HepG2 (cell line): ENCODE measurements around the gene FHIT. TPM values are rescaled to one million over a fixed set of nuclear protein-coding genes. Genes with fewer than 3 reads are reported as not detected.

ENCODE experiments used
- ATAC-seq: fragments of 200-7000 bp; cut with Tn5 transposase; 3 replicates; pipeline ENCODE4 v1.9.1; 2020; ENCODE audit warnings: mild to moderate bottlenecking, moderate library complexity
- BruUV-seq: library from RNA; stranded (reverse); fragments of 400-500 nt; replicated peaks from 2 replicates; lab custom pipeline; 2021; lab: Mats Ljungman, UMichigan
- CTCF ChIA-PET: fragments of 300-600 bp; formaldehyde crosslinking; extraction: SDS; loops from one replicate; lab custom pipeline; 2021; ENCODE audit warnings: low total read pairs, inconsistent platforms, low intra/inter-chr PET ratio; lab: Yijun Ruan, JAX
- POLR2A ChIA-PET: fragments of 350-600 bp; sonication (Branson Sonifier 250); formaldehyde crosslinking; loops from one replicate; lab custom pipeline; 2020; ENCODE audit warnings: antibody characterized with exemption, inconsistent platforms; lab: Yijun Ruan, JAX
- DNase-seq: peaks from one replicate; pipeline ENCODE4 v3.0.0-alpha.2; 2015; ENCODE audit warnings: low spot score
- FAIRE-seq: peaks from 3 replicates; lab custom pipeline; 2011; peaks lifted over from hg19 to GRCh38; lab: Jason Lieb, UNC
- H2AFZ ChIP-seq: one replicate; pipeline ENCODE4 v1.6.1; 2011; ENCODE audit warnings: low read length, inconsistent platforms
- H3K27ac ChIP-seq: fragments of 300-600 bp; 3 replicates; pipeline ENCODE4 v1.8.0; 2011; ENCODE audit warnings: mixed run types, mild to moderate bottlenecking, mixed read lengths, low read length, inconsistent platforms; ENCODE audit not compliant: insufficient read depth; ENCODE audit errors: extremely low read length
- H3K27me3 ChIP-seq, 2 experiments: fragments of 200-600 bp in 1 of 2; 2 replicates in 1 of 2; 3 replicates in 1 of 2; pipeline versions ENCODE4 v1.6.0 to v1.8.0; 2011; ENCODE audit warnings: low read length in 2 of 2, mild to moderate bottlenecking in 2 of 2, moderate library complexity in 2 of 2, inconsistent platforms in 1 of 2; ENCODE audit not compliant: insufficient read depth in 2 of 2, control insufficient read depth in 1 of 2
- H3K36me3 ChIP-seq, 2 experiments: fragments of 200-600 bp in 1 of 2; replicated peaks in 1 of 2; 2 replicates in 1 of 2; 3 replicates in 1 of 2; pipeline versions ENCODE4 v1.5.1 to v1.8.0; 2011; ENCODE audit warnings: low read length in 2 of 2, inconsistent platforms in 1 of 2; ENCODE audit not compliant: insufficient read depth in 2 of 2, control insufficient read depth in 1 of 2
- H3K4me1 ChIP-seq: 2 replicates; pipeline ENCODE4 v1.5.1; 2012; ENCODE audit warnings: low read length, inconsistent platforms; ENCODE audit not compliant: insufficient read depth
- H3K4me2 ChIP-seq: 2 replicates; pipeline ENCODE4 v1.6.0; 2011; ENCODE audit warnings: low read depth, low read length, inconsistent platforms
- H3K4me3 ChIP-seq, 3 experiments: fragments of 200-600 bp in 1 of 3; sonication (generic), shearing (Covaris generic) in 1 of 3; replicated peaks in 1 of 3; 2 replicates each; pipeline ENCODE4 v1.5.1; 2011 to 2016; ENCODE audit warnings: low read length in 3 of 3, inconsistent platforms in 2 of 3, low read depth in 2 of 3, mild to moderate bottlenecking in 2 of 3, control low read depth in 1 of 3, mixed read lengths in 1 of 3; ENCODE audit not compliant: insufficient read depth in 1 of 3
- H3K79me2 ChIP-seq: one replicate; pipeline ENCODE4 v1.6.1; 2011; ENCODE audit warnings: low read length, inconsistent platforms; ENCODE audit not compliant: insufficient read depth
- H3K9ac ChIP-seq: 2 replicates; pipeline ENCODE4 v1.6.0; 2011; ENCODE audit warnings: mild to moderate bottlenecking, low read depth, low read length, inconsistent platforms; ENCODE audit not compliant: insufficient read depth
- H3K9me3 ChIP-seq: 2 replicates; pipeline ENCODE4 v1.5.1; 2012; ENCODE audit warnings: mild to moderate bottlenecking, low read length
- H4K20me1 ChIP-seq: 2 replicates; pipeline ENCODE4 v1.6.0; 2011; ENCODE audit warnings: inconsistent platforms, mild to moderate bottlenecking, low read length, moderate library complexity; ENCODE audit not compliant: insufficient read depth
- MED13 ChIP-seq: sonication (generic); formaldehyde crosslinking; IDR thresholded peaks from 2 replicates; pipeline ENCODE4 v1.5.0; 2020; ENCODE audit warnings: missing genetic modification reagents
- SAFB2 ChIP-seq: sonication (generic); formaldehyde crosslinking; IDR thresholded peaks from 2 replicates; pipeline ENCODE4 v1.5.1; 2020; ENCODE audit warnings: missing genetic modification reagents, low read depth, mild to moderate bottlenecking, borderline replicate concordance
- STAG1 ChIP-seq: sonication (generic); formaldehyde crosslinking; IDR thresholded peaks from 2 replicates; pipeline ENCODE4 v1.4.0; 2020; ENCODE audit warnings: missing genetic modification reagents
- WGBS: methylation state at CpG from one replicate; pipeline ENCODE4 v1.1.6; 2017; ENCODE audit warnings: low lambda C conversion rate; 5-methylcytosine and 5-hydroxymethylcytosine counted together
- in situ Hi-C: cut with HindIII; loops from 2 replicates; pipeline ENCODE4 v1.10.0; 2017; ENCODE audit warnings: low pct_unique_long_range_greater_than_20kb; ENCODE audit not compliant: extremely low pct_ligation_motif_present
- intact Hi-C: fragments of 100-400 bp; cut with micrococcal nuclease; formaldehyde crosslinking; loops from one replicate; pipeline ENCODE4 v1.10.0; 2022; ENCODE audit not compliant: unreplicated experiment
- polyA plus RNA-seq, 8 experiments: library from polyadenylated mRNA; depleted of rRNA in 3 of 8; stranded (reverse) in 7 of 8; unstranded in 1 of 8; fragments of >200 nt; fragmentation: Illumina TruSeq in 4 of 8; extraction: Trizol in 4 of 8; gene quantifications; 2 replicates each; pipeline versions ENCODE4 v1.2.1 to v1.2.3, GENCODE V29; 2011 to 2016; ENCODE audit warnings: low read depth in 4 of 8, missing spikeins in 1 of 8, mixed read lengths in 1 of 8; ENCODE audit not compliant: insufficient read depth in 1 of 8
- total RNA-seq, 5 experiments: library from RNA; depleted of rRNA; stranded (reverse); fragments of >200 nt; fragmentation: Illumina TruSeq; extraction: Trizol; gene quantifications; 2 replicates each; pipeline ENCODE4 v1.2.3, GENCODE V29; 2016; ENCODE audit warnings: low read depth in 1 of 5
- TF ChIP-seq, protein P1 (sequence below): sonication (generic); formaldehyde crosslinking; IDR thresholded peaks from 2 replicates; pipeline ENCODE4 v1.5.0; 2020; ENCODE audit warnings: missing genetic modification reagents, mild to moderate bottlenecking, borderline replicate concordance
- TF ChIP-seq, protein P2 (sequence below): sonication (generic); formaldehyde crosslinking; IDR thresholded peaks from 2 replicates; pipeline ENCODE4 v1.5.0; 2020; ENCODE audit warnings: missing genetic modification reagents

Gene FHIT
- total and polyA plus RNA-seq, 2 of the 13 experiments (the other 11 are each of a cell fraction or from before 2014, with no cell fraction given): 4.0 to 4.6 TPM

DNA sequence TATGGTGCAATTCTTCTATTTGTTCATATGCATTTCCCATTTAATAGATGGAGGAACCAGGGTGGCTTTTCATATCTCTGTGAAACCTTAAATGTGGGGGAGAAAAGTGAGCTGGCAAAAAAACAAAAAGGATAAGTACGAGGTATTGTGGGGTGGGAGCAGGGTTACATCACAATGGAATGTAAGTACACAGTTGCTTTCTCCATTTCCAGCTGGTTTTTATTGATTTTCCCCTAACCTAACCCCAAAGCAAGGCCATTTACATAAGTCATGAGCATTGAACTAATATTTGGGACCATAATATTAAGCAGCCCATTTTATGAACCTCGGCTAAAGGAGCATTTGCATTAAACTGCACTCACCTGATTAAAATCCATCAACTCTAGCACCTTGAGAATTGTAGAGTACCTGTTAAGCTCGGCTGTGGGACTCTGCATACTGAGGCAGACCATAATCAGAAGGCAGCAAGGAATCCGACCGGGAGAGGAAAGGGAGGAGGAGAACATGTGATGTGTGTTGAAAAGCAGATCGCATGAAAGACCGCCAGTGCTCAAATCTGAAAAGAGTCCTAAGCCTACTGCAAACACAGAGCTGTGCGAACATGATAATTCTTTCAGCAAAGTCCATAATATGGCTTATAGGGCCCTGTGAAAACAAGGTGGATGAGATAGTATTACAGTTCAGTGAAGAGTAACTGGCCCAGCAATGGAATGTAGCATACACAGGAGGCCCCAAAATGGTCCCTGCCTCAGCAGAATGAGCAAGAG, 513.4 kb downstream of the FHIT start (continued):
- TF ChIP-seq, protein P1, sequence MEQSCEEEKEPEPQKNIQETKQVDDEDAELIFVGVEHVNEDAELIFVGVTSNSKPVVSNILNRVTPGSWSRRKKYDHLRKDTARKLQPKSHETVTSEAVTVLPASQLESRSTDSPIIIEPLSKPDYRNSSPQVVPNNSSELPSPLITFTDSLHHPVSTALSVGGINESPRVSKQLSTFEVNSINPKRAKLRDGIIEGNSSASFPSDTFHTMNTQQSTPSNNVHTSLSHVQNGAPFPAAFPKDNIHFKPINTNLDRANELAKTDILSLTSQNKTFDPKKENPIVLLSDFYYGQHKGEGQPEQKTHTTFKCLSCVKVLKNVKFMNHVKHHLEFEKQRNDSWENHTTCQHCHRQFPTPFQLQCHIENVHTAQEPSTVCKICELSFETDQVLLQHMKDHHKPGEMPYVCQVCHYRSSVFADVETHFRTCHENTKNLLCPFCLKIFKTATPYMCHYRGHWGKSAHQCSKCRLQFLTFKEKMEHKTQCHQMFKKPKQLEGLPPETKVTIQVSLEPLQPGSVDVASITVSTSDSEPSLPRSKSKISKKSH (CRISPR knock-in tag): no peak
- no peak for TF ChIP-seq STAG1 (CRISPR knock-in tag)

DNA sequence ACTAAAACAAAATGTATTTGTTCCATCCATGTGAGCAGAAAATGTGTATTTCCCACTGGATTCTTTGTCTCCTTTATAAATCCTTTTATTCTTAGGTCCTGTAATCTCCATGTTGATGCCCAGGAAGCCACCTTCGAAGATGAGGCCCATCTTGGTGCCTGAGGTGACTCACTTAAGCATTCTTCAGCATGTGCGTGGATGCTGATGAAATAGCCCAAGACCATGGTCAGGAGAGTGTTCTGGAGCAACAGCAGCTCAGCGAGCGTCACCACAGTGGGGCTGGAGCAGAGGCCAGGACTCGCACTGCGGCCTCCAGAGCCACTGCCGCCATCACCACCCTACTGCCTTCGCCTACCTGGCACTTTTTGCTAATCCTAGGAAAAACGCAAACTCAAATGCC, 520.9 kb downstream of the FHIT start:
- BruUV-seq: no TSS peak
- H3K4me2 ChIP-seq: no peak overlapping the region
- TF ChIP-seq SAFB2 (CRISPR knock-in tag) (no peak), MED13 (CRISPR knock-in tag) (no peak)
- TF ChIP-seq, protein P2, sequence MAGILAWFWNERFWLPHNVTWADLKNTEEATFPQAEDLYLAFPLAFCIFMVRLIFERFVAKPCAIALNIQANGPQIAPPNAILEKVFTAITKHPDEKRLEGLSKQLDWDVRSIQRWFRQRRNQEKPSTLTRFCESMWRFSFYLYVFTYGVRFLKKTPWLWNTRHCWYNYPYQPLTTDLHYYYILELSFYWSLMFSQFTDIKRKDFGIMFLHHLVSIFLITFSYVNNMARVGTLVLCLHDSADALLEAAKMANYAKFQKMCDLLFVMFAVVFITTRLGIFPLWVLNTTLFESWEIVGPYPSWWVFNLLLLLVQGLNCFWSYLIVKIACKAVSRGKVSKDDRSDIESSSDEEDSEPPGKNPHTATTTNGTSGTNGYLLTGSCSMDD (CRISPR knock-in tag): no peak
- no peaks in the 10 kb centered on the region for H4K20me1 ChIP-seq
- 84% methylated on average over 9 of the region's 9 CpGs for WGBS
- intact Hi-C loops (no loop called here), in situ Hi-C loops (no loop called here)
- no peak for DNase-seq
- FAIRE-seq: no peak
- no peaks in the 10 kb centered on the region for H3K4me1 ChIP-seq
- ChIA-PET CTCF (no interaction called here), POLR2A (no interaction called here)
- no peaks in the 10 kb centered on the region for H3K79me2 ChIP-seq
- H2AFZ ChIP-seq: no peak overlapping the region
- H3K36me3 ChIP-seq: no peaks in the 10 kb centered on the region
- no peak overlapping the region for H3K9ac ChIP-seq
- no peaks in the 10 kb centered on the region for H3K27me3 ChIP-seq
- no peak for ATAC-seq
- H3K4me3 ChIP-seq: no peak overlapping the region
- no peak overlapping the region for H3K27ac ChIP-seq
- no peaks in the 10 kb centered on the region for H3K9me3 ChIP-seq
